OCI-LY1 (cell line): ENCODE results near the gene TMEM196.

Experiments
- CTCF ChIP-seq: fragments of 200-600 bp; sonication (generic), shearing (Covaris generic); IDR thresholded peaks from 2 replicates; pipeline ENCODE4 v1.5.1; 2017; ENCODE audit warnings: mild to moderate bottlenecking, antibody characterized with exemption, low read length, moderate library complexity, mixed read lengths
- EZH2 ChIP-seq: fragments of 200-600 bp; sonication (generic), shearing (Covaris generic); IDR thresholded peaks from 2 replicates; pipeline ENCODE4 v1.8.0; 2017; ENCODE audit warnings: borderline replicate concordance, mixed run types, mild to moderate bottlenecking, antibody characterized with exemption, low read length, moderate library complexity, mixed read lengths

- TF ChIP-seq CTCF, result no peak
- no peak for TF ChIP-seq EZH2
Observed at GRCh38 chr7:19783541-19783940, 10.1 kb upstream of the TMEM196 start.
